ENCODE results near the gene XCL2. TPM values are rescaled to one million over a fixed set of nuclear protein-coding genes. Genes with fewer than 3 reads are reported as not detected.
A peak's percentile ranks its signal among the peaks of the same experiment; 100 is the strongest.
"Not testable (repeated sequence)": the region's sequence is repeated elsewhere in the genome, so short reads cannot be mapped to it uniquely, and the experiment has no call there.

XCL2 gene
- total RNA-seq, 1 experiment from 2014 or later = not detected

- H3K27me3 ChIP-seq (replicated peaks; ENCODE audit: insufficient read depth, low read depth, low read length, poor library complexity); H3K4me1 ChIP-seq (ENCODE audit: insufficient read depth, low read length, poor library complexity, severe bottlenecking); H3K36me3 ChIP-seq (ENCODE audit: insufficient read depth, low read length, poor library complexity, severe bottlenecking); DNase-seq (ENCODE audit: low spot score); BruUV-seq (replicated peaks); intact Hi-C loops (cut with micrococcal nuclease; ENCODE audit: unreplicated experiment); H3K9me3 ChIP-seq (ENCODE audit: low read depth, low read length, poor library complexity, severe bottlenecking); POLR2A ChIA-PET (ENCODE audit: low non-redundant PET); H3K27ac ChIP-seq (ENCODE audit: low read depth, low read length, poor library complexity, severe bottlenecking); H3K4me3 ChIP-seq (ENCODE audit: low read depth, low read length, poor library complexity, severe bottlenecking): not testable (repeated sequence)
- CTCF ChIA-PET = interaction anchor here (0.6 kb wide), 1 partner anchor 138 kb away, joined by 4 read pairs; no protein-coding TSS in a partner anchor
Measured at GRCh38 chr1:168578531-168579185, 34.9 kb upstream of the XCL2 start.

GRCh38 chr1:168576245-168576688 is 32.5 kb upstream of the XCL2 start, which contains the start of gene XCL1:
XCL1 (plus strand) TSS chr1:168576605; CDS start chr1:168576638, 33 bp downstream.
- CTCF ChIA-PET; BruUV-seq (replicated peaks); intact Hi-C loops (cut with micrococcal nuclease; ENCODE audit: unreplicated experiment): not testable (repeated sequence)

GRCh38 chr1:168574234-168574633 is 30.4 kb upstream of the XCL2 start:
- DNase-seq (ENCODE audit: low spot score) = peak; percentile 51
- H3K4me1 ChIP-seq (ENCODE audit: insufficient read depth, low read length, poor library complexity, severe bottlenecking); POLR2A ChIA-PET (ENCODE audit: low non-redundant PET); BruUV-seq (replicated peaks); CTCF ChIA-PET; H3K36me3 ChIP-seq (ENCODE audit: insufficient read depth, low read length, poor library complexity, severe bottlenecking); H3K27ac ChIP-seq (ENCODE audit: low read depth, low read length, poor library complexity, severe bottlenecking); H3K9me3 ChIP-seq (ENCODE audit: low read depth, low read length, poor library complexity, severe bottlenecking); H3K27me3 ChIP-seq (replicated peaks; ENCODE audit: insufficient read depth, low read depth, low read length, poor library complexity); H3K4me3 ChIP-seq (ENCODE audit: low read depth, low read length, poor library complexity, severe bottlenecking): not testable (repeated sequence)
- intact Hi-C loops (cut with micrococcal nuclease; ENCODE audit: unreplicated experiment) = loop anchor here (2.0 to 5.0 kb wide), 2 partner anchors 133 to 232 kb away; no protein-coding TSS in a partner anchor
- TF ChIP-seq CTCF (conservative IDR thresholded peaks at IDR 0.05; ENCODE audit: low read depth, low read length) = peak; percentile 50

More at GRCh38 chr1:168576245-168576688, 32.5 kb upstream of the XCL2 start, which contains the start of gene XCL1:
- H3K27me3 ChIP-seq (replicated peaks; ENCODE audit: insufficient read depth, low read depth, low read length, poor library complexity); H3K9me3 ChIP-seq (ENCODE audit: low read depth, low read length, poor library complexity, severe bottlenecking); H3K4me1 ChIP-seq (ENCODE audit: insufficient read depth, low read length, poor library complexity, severe bottlenecking); POLR2A ChIA-PET (ENCODE audit: low non-redundant PET); DNase-seq (ENCODE audit: low spot score); H3K4me3 ChIP-seq (ENCODE audit: low read depth, low read length, poor library complexity, severe bottlenecking); H3K36me3 ChIP-seq (ENCODE audit: insufficient read depth, low read length, poor library complexity, severe bottlenecking); H3K27ac ChIP-seq (ENCODE audit: low read depth, low read length, poor library complexity, severe bottlenecking): not testable (repeated sequence)

GRCh38 chr1:168572633-168573032 is 28.8 kb upstream of the XCL2 start:
- BruUV-seq (replicated peaks) = no TSS peak
- Histone ChIP-seq H3K4me1 (ENCODE audit: insufficient read depth, low read length, poor library complexity, severe bottlenecking) (no peaks in the 10 kb centered on the region), H3K9me3 (ENCODE audit: low read depth, low read length, poor library complexity, severe bottlenecking) (no peaks in the 10 kb centered on the region), H3K27ac (ENCODE audit: low read depth, low read length, poor library complexity, severe bottlenecking) (no peak overlapping the region), H3K36me3 (ENCODE audit: insufficient read depth, low read length, poor library complexity, severe bottlenecking) (no peaks in the 10 kb centered on the region), H3K27me3 (replicated peaks; ENCODE audit: insufficient read depth, low read depth, low read length, poor library complexity) (no peaks in the 10 kb centered on the region), H3K4me3 (ENCODE audit: low read depth, low read length, poor library complexity, severe bottlenecking) (no peak overlapping the region)
- ChIA-PET CTCF (no interaction called here), POLR2A (ENCODE audit: low non-redundant PET) (no interaction called here)
- intact Hi-C loops (cut with micrococcal nuclease; ENCODE audit: unreplicated experiment) = loop anchor here (5.0 kb wide), 1 partner anchor 230 kb away; no protein-coding TSS in a partner anchor
- TF ChIP-seq EZH2 (IDR thresholded peaks at IDR 0.05; ENCODE audit: borderline replicate concordance, low read depth, low read length, poor library complexity, severe bottlenecking) = no peak
- TF ChIP-seq CTCF (conservative IDR thresholded peaks at IDR 0.05; ENCODE audit: low read depth, low read length) = no peak
- DNase-seq (ENCODE audit: low spot score) = no peak

All from A673 (cell line).